NOMO-1 (cell line): ENCODE data around the gene COX4I1.
A peak's percentile ranks its signal among the peaks of the same experiment; 100 is the strongest.

Source experiments
- DNase-seq, 2 experiments: peaks; one replicate each; lab custom pipeline; 2025; ENCODE audit not compliant: unreplicated experiment in 2 of 2; lab: John Stamatoyannopoulos, UW

The COX4I1 gene

DNA sequence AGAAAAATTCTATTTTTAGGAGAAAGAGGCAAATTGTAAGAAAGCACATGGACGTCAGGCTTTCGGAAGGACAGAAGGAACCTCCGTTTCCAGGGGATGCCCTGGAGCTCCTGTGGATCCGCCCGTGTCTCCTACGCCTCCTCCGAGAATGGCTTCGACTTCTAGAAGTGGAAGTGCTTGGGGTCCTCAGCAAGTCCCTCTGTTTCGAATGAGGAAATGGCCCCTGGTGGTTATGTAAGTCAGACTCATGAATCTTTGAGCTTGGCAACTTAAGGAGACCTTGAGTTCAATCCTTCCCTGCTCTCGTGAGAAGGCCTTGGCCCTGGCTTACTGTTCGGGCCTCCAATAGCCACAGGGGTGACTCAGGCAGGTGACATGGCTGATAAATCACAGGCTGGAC, 38.9 kb downstream of the COX4I1 start:
- peak; percentile 81 to 97 for DNase-seq

DNA sequence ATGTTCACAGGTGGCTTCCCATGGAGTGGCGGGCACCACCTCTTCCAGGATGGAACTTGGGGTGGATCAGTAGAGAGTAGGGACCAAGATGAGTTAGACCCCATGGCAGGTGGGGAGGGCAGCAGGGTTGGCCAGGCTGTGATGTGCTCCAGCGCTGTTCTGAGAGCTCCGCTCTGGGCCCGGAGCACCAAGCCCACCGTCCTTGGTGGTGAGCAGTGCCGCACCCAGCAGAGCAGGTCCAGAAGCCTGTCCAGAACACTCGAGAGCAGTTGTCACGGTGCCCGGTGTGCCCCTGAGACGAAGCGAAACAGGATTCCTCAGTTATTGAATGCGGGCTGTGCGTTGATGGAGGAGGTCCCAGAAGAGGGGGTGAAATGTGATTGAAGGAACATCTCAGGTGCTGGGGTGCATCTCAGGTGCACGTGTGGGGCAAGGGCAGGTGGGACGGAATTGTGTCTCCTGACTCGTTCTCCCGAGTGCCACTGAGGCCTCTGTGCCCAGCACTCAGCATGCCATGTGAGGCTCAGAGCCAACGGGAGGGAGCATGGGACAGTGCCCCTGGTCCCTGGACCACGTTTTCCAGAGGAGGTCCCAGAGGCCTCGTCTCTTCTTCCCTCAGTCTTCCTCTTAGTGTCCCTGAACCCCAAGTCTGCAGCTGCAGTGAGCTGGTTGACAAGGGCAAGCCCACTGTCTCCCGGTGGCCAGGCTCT, 39.5 kb downstream of the COX4I1 start:
- DNase-seq: no peak

GRCh38 chr16:85839681-85840240, 40.3 kb downstream of the COX4I1 start:
- DNase-seq: no peak

DNA sequence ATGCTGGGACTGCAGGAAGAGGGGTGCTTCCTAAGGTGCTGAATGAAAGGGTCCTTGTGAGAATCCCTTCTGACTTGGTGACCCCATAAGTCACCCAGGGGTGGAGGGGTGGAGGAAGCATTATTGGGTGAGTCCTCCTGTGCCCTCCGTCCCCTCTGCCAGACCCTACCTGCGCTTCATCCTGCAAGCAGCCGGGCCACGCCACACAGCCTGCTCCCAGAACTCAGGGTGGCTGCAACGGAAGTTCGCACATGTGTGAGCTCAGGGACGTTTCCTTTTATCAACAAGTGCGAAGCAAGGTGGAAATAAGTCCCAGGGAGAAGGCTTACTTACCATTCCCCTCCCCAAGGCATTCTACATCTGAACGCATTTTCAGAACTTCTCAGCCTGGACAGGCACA, 40.9 kb downstream of the COX4I1 start:
- DNase-seq: no peak

DNA sequence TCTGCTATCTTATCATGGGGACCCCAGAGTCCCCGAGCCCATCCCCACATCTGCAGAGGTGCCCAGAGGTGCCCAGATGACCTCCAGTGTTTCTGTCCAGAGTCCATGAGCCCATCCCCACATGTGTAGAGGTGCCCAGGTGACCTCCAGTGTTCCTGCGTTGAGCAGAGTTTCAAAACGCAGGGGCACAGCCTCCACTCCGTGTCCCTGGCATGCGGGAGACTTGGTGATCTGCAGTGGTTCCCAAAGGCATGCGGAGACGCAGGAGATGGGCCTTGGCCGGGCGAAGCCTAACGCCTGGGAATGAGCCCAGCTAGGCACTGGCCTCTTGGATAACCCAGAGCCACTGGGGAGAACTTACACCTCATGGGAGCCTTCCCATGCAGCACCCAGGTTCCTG, 41.3 kb downstream of the COX4I1 start:
- DNase-seq: no peak

GRCh38 chr16:85842435-85842834, 42.9 kb downstream of the COX4I1 start:
- no peak for DNase-seq

GRCh38 chr16:85842848-85843247, 43.4 kb downstream of the COX4I1 start:
- DNase-seq: no peak

- DNase-seq: no peak
Observed at GRCh38 chr16:85843471-85844168, 44.1 kb downstream of the COX4I1 start.

DNA sequence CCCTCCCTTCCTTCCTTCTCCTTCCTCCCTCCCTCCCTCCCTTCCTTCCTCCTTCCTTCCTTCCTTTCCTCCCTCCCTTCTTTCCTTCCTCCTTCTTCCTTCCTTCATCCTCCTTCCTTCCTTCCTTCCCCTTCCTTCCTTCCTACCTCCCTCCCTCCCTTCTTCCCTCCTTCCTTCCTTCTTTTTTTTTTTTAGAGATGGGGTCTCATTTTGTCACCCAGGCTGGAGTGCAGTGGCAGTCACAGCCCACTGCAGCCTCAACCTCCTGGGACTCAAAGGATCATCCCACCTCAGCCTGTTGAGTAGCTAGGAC, 44.6 kb downstream of the COX4I1 start:
- no peak for DNase-seq

GRCh38 chr16:85844786-85845185, 45.3 kb downstream of the COX4I1 start:
- peak; percentile 14 to 48 for DNase-seq

DNA sequence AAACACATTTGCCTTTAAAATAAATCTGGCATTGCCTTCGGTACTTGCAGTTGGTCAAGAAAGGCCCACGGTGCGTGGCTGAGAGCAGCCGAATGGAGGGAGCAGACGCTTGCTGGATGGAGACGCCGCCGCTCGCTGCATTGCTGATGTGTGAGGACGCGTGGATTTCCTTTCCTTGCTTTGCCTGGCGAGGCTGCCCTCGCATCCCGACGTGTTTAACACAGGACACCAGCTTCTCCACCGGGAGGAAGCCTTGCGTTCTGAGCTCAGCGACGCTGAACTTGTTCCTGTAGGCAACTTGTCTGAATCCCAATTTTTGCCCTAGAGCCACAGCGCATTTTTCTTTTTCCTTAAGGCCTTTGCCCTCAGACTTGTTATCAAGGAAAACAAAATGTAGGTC, 45.8 kb downstream of the COX4I1 start:
- no peak for DNase-seq

DNA sequence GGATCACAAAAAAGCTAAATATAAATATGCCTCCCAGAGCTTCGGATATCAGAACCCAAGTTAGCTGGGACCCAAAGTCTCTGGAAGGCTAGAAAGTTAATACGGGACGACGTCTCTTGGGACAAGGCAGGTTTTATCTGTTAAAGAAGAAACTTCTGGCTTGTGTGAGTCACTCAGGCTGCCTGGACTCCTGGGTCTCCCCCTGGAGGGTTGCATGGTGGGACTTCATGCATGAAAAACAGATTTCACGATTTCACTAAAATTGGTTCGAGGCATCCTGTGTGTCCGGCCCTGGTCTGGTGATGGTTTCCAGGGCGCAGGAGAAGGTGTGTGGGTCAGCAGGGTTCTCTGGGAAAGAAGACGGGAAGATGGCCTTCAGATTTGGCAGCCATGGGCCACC, 47.0 kb downstream of the COX4I1 start:
- no peak for DNase-seq

DNA sequence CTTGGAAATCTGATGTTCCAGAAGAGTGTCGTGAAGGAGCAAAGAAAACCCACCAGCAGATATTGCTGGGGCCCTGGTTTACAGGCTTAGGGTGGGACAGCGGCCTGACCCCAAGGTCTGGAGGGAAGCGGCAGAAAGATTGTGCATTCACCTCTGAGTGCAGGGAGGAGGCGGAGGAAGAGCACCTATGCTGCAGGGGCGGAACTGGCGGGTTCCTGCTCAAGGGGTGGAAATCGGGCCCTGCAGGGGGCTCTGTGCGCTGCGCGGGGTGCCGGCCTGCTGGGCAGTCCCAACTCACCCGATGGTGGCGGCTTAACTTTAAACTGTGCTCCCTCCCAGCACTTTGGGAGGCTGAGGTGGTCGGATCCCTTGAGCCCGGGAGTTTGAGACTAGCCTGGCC, 47.5 kb downstream of the COX4I1 start:
- no peak for DNase-seq

- DNase-seq: peak in 1 of 2 experiments; percentile 28
Observed at GRCh38 chr16:85847681-85848601, 48.4 kb downstream of the COX4I1 start.

DNA sequence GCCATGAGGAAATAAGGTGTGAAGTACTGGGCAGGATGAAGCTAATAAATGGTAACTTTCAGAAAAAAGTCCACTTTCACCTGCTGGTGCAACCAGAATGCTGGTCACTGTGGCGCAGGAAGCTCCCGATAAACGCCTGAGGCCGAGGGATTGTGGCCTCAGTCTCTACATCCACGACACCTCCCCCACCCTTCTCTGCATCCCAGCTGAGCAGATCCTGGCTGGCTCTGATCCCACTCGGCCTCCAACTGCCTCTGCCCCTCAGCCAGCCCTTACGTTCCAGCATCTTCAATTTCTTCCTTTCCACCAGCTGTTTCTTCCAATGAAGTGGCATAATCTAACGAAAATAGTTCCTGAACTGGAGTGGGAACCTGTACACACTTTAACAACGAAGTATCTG, 49.5 kb downstream of the COX4I1 start:
- DNase-seq: no peak

DNA sequence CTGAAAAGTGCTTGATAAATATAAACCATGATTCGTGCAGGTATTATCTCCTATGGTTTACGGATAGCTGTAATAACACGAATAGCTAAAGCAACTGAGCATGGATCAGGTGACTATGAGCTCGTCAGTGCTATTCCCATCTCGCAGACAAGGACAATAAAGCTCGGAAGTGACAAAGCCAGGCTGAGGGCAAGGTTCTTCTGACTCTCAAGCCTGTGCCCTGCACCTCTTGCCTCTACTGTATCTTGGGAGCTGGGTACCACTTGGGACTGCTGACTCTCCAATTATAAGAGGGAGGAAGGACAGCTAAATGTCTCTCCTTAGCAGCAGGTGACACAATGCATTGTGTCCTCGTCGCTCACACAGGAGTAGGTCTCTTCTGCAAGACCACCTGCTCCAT, 49.9 kb downstream of the COX4I1 start:
- no peak for DNase-seq

GRCh38 chr16:85850344-85850880, 50.9 kb downstream of the COX4I1 start:
- DNase-seq: no peak

GRCh38 chr16:85851034-85851785, 51.7 kb downstream of the COX4I1 start:
- no peak for DNase-seq

GRCh38 chr16:85853547-85854545, 54.4 kb downstream of the COX4I1 start:
- peak; percentile 80 to 96 for DNase-seq
